GM12864 (cell line): ENCODE results near the gene TMEM35B.
"Not testable (repeated sequence)": the region's sequence is repeated elsewhere in the genome, so short reads cannot be mapped to it uniquely, and the experiment has no call there.

Experiments
- DNase-seq: peaks from one replicate; pipeline ENCODE4 v3.0.0-alpha.2; 2011; ENCODE audit warnings: low read depth
- H3K4me3 ChIP-seq: 2 replicates; pipeline ENCODE4 v1.5.1; 2011; ENCODE audit warnings: mild to moderate bottlenecking, low read depth, low read length, control low read depth
- CTCF ChIP-seq: IDR thresholded peaks from 2 replicates; pipeline ENCODE4 v1.5.1; 2011; ENCODE audit warnings: low read depth, mild to moderate bottlenecking, moderate library complexity, low read length, control low read depth, inconsistent platforms; ENCODE audit errors: missing control alignments

The TMEM35B gene

GRCh38 chr1:34970829-34971228 lies 14.3 kb downstream of the TMEM35B start:
- no peak for TF ChIP-seq CTCF
- no peak overlapping the region for H3K4me3 ChIP-seq
- no peak for DNase-seq

DNA sequence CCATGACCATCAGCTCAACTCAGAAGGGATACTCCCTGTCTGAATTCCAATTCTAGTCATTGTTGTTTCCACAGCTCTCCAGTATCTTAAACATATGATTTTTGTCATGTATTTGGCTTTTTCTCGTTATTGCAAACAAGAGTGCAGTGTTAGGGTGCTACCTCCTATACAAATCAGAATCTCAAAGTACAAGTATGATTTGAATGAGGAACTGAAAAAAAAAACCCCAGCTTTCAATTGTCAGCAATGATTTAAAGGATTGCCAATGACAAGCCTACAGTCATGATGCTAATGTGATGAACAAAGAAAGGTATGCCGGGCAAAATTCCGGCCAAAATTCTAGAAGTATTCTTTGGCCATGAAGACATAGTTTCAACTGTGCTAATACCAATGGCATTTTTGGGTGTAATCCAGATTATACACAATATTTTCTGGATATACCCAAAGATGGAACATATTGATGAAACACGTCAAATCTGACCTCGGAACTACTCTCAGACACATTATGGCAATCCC lies 14.9 kb downstream of the TMEM35B start:
- H3K4me3 ChIP-seq: no peak overlapping the region
- DNase-seq: no peak
- no peak for TF ChIP-seq CTCF

DNA sequence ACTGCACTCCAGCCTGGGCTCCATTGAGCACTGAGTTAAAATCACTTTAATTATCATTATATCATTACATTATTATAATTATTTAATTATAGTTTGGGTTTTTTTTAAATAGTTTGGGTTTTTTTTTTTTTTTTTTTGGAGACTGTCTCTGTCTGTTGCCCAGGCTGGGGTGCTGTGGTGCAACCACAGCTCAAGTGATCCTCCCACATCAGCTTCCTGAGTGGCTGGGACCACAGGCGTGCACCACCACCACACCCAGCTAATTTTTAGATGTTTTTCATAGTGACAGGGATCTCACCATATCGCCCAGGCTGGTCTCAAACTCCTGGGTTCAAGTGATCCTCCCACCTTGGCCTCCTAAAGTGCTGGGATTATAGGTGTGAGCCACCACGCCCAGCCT lies 16.9 kb downstream of the TMEM35B start:
- not testable (repeated sequence) for H3K4me3 ChIP-seq, DNase-seq

GRCh38 chr1:34967672-34968071 lies 17.5 kb downstream of the TMEM35B start:
- not testable (repeated sequence) for H3K4me3 ChIP-seq, DNase-seq

DNA sequence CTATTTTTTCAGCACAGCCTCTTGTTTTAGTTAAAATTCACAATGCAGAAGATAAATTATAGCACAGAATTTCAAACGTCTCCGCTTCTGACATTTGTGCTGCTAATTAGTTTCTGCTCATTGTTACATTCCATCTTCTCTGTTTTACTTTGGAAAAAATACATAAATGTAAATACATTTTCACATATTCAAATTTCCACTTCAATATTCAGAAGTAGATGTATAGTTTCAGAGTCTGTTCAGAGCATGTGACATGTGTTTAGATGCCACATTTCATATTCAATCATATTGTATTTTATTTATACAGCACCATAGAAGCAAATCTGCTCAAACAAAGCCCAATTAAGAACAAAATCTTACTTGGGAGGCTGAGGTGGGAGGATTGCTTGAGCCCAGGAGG lies 19.6 kb downstream of the TMEM35B start:
- TF ChIP-seq CTCF: no peak

GRCh38 chr1:34950428-34950827 lies 34.7 kb downstream of the TMEM35B start:
- no peak for TF ChIP-seq CTCF
- no peak for DNase-seq
- no peak overlapping the region for H3K4me3 ChIP-seq

More for the DNA sequence above, 19.6 kb downstream of the TMEM35B start:
- DNase-seq: no peak
- H3K4me3 ChIP-seq: no peak overlapping the region

DNA sequence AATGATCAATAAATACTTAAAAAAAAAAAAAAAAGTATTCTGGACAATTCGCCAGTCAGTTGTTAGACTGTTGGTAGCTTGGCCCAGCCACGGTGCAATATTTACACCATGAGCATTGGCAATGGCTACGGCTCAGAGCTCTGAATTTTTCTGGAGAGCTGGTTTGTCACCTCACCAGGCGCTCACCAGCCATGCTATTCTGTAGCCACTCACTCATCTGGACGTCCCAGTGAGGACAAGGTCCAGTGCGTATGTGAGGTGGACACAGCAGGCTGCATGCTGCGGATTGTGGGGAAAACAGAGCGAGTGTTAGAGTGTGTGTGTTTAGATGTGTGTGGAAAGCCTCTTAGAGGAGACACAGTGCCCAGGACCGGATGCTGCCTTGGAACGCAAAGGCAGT lies 36.4 kb downstream of the TMEM35B start:
- DNase-seq, H3K4me3 ChIP-seq: not testable (repeated sequence)

DNA sequence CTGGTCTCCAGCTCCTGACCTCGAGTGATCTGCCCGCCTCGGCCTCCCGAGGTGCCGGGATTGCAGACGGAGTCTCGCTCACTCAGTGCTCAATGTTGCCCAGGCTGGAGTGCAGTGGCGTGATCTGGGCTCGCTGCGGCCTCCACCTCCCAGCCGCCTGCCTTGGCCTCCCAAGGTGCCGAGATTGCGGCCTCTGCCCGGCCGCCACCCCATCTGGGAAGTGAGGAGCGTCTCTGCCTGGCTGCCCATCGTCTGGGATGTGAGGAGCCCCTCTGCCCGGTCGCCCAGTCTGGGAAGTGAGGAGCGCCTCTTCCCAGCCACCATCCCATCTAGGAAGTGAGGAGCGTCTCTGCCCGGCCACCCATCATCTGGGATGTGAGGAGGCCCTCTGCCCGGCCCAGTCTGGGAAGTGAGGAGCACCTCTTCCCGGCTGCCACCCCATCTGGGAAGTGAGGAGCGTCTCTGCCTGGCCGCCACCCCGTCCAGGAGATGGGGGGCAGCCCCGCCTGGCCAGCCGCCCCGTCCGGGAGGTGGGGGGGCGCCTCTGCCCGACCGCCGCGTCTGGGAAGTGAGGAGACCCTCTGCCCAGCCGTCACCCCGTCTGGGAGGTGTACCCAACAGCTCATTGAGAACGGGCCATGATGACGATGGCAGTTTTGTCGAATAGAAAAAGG lies 37.4 kb downstream of the TMEM35B start:
- not testable (repeated sequence) for H3K4me3 ChIP-seq, DNase-seq

- DNase-seq: no peak
- H3K4me3 ChIP-seq: no peak overlapping the region
- no peak for TF ChIP-seq CTCF
Observed at GRCh38 chr1:34946211-34946610, 38.9 kb downstream of the TMEM35B start.

- DNase-seq, H3K4me3 ChIP-seq: not testable (repeated sequence)
Observed at GRCh38 chr1:34941798-34942197, 43.3 kb downstream of the TMEM35B start.
